ENCODE data around the gene PANK2. TPM values are rescaled to one million over a fixed set of nuclear protein-coding genes. Genes with fewer than 3 reads are reported as not detected.

PANK2 gene
- polyA plus RNA-seq, 1 of the 3 experiments (the other 2 are of a cell fraction), result 17.7 TPM

DNA sequence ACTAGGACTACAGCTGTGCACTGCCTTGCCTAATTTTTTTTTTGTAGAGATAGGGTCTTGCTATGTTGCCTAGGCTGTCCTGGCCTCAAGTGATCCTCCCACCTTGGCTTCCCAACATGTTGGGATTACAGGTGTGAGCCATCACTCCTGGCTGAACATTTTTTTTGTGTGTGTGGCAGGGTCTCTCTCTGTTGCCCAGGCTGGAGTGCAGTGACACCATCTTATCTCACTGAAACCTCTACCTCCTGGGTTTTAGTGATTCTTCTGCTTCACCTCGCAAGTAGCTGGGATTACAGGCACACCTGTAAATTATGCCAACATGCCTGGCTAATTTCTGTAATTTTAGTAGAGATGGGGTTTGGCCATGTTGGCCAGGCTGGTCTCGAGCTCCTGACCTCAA is 25.3 kb downstream of the PANK2 start:
- no peak overlapping the region for H3K4me3 ChIP-seq (ENCODE audit: low read depth in 2 of 2, low read length in 1 of 2)
- H3K4me1 ChIP-seq (ENCODE audit: control insufficient read depth in 1 of 2, insufficient read depth in 2 of 2, low read depth in 1 of 2, low read length in 1 of 2), result no peaks in the 10 kb centered on the region
- no peak for DNase-seq
- H3K9ac ChIP-seq, result no peak overlapping the region
- H3F3A ChIP-seq (replicated peaks; ENCODE audit: insufficient read depth), result peaks cover 15% of the 10 kb centered on the region
- no peaks in the 10 kb centered on the region for H3K9me2 ChIP-seq
- CTCF ChIA-PET, result no interaction called here
- H3K27ac ChIP-seq (ENCODE audit: low read depth in 2 of 2, low read length in 1 of 2), result no peak overlapping the region
- H2AFZ ChIP-seq (ENCODE audit: low read depth), result no peak overlapping the region
- POLR2A ChIA-PET, result no interaction called here
- peaks cover 97% of the 10 kb centered on the region for H3K79me2 ChIP-seq (ENCODE audit: insufficient read depth)
- 100% methylated on average over 1 of the region's 2 CpGs for WGBS (ENCODE audit: low lambda C conversion rate)
- H3K9me3 ChIP-seq, result no peaks in the 10 kb centered on the region
- H3K27me3 ChIP-seq (ENCODE audit: insufficient read depth), result no peaks in the 10 kb centered on the region
- peaks cover 71 to 82% of the 10 kb centered on the region in 2 experiments for H3K36me3 ChIP-seq (replicated peaks in 1 of 2; ENCODE audit: control insufficient read depth in 1 of 2, insufficient read depth in 2 of 2, low read length in 1 of 2)
- peaks cover 93% of the 10 kb centered on the region for H4K20me1 ChIP-seq (ENCODE audit: insufficient read depth)
- no peak overlapping the region for H3K4me2 ChIP-seq
- no peak for TF ChIP-seq POLR2AphosphoS5 (IDR thresholded peaks at IDR 0.05; ENCODE audit: low read depth, low read length)
- no peak for TF ChIP-seq YY1 (IDR thresholded peaks at IDR 0.05; ENCODE audit: low read depth)
- TF ChIP-seq FOSL2 (IDR thresholded peaks at IDR 0.05; ENCODE audit: borderline replicate concordance, low read depth), result no peak
- TF ChIP-seq, protein P1, sequence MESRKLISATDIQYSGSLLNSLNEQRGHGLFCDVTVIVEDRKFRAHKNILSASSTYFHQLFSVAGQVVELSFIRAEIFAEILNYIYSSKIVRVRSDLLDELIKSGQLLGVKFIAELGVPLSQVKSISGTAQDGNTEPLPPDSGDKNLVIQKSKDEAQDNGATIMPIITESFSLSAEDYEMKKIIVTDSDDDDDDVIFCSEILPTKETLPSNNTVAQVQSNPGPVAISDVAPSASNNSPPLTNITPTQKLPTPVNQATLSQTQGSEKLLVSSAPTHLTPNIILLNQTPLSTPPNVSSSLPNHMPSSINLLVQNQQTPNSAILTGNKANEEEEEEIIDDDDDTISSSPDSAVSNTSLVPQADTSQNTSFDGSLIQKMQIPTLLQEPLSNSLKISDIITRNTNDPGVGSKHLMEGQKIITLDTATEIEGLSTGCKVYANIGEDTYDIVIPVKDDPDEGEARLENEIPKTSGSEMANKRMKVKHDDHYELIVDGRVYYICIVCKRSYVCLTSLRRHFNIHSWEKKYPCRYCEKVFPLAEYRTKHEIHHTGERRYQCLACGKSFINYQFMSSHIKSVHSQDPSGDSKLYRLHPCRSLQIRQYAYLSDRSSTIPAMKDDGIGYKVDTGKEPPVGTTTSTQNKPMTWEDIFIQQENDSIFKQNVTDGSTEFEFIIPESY (IDR thresholded peaks at IDR 0.05; ENCODE audit: borderline replicate concordance, low read depth), result no peak
- no peak for TF ChIP-seq GATA2 (CRISPR knock-in tag; IDR thresholded peaks at IDR 0.05)
- no peak for TF ChIP-seq TAF1 (IDR thresholded peaks at IDR 0.05; ENCODE audit: borderline replicate concordance, low read depth, low read length)
- TF ChIP-seq SIN3A (IDR thresholded peaks at IDR 0.05; ENCODE audit: borderline replicate concordance, low read depth, low read length), result no peak
- TF ChIP-seq GABPA (IDR thresholded peaks at IDR 0.05; ENCODE audit: low read depth), result no peak
- no peak for TF ChIP-seq FOXJ3 (CRISPR knock-in tag; IDR thresholded peaks at IDR 0.05)
- no peak for TF ChIP-seq MEF2A (IDR thresholded peaks at IDR 0.05; ENCODE audit: borderline replicate concordance, low read depth)

DNA sequence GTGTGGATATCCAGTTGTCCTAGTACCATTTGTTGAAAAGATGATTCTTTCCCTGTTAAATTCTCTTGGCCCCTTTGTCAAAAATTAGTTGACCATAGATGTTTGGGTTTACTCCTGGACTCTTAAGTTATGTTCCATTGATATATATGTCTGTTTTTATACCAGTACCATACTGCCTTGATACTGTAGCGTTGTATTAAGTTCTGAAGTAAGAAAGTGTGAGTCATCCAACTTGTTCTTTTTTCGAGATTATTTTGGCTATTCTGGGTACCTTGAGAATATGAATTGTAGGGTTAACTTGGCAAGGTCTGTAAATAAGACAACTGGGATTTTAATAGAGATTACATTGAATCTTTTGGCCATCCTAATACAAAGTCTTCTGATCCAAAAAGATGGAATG is 26.5 kb downstream of the PANK2 start:
- no peaks in the 10 kb centered on the region for H3K9me2 ChIP-seq
- H3K27me3 ChIP-seq (ENCODE audit: insufficient read depth), result no peaks in the 10 kb centered on the region
- H3K27ac ChIP-seq (ENCODE audit: low read depth in 2 of 2, low read length in 1 of 2), result no peak overlapping the region
- no peak overlapping the region for H3K9ac ChIP-seq
- no peaks in the 10 kb centered on the region for H3K4me1 ChIP-seq (ENCODE audit: control insufficient read depth in 1 of 2, insufficient read depth in 2 of 2, low read depth in 1 of 2, low read length in 1 of 2)
- H4K20me1 ChIP-seq (ENCODE audit: insufficient read depth), result peaks cover 93% of the 10 kb centered on the region
- ChIA-PET CTCF (no interaction called here), POLR2A (no interaction called here)
- no peak overlapping the region for H2AFZ ChIP-seq (ENCODE audit: low read depth)
- H3K4me2 ChIP-seq, result no peak overlapping the region
- no peak for DNase-seq
- H3K9me3 ChIP-seq, result no peaks in the 10 kb centered on the region
- H3K79me2 ChIP-seq (ENCODE audit: insufficient read depth), result peaks cover 97% of the 10 kb centered on the region
- peaks cover 63 to 82% of the 10 kb centered on the region in 2 experiments for H3K36me3 ChIP-seq (replicated peaks in 1 of 2; ENCODE audit: control insufficient read depth in 1 of 2, insufficient read depth in 2 of 2, low read length in 1 of 2)
- no peak overlapping the region for H3K4me3 ChIP-seq (ENCODE audit: low read depth in 2 of 2, low read length in 1 of 2)
- H3F3A ChIP-seq (replicated peaks; ENCODE audit: insufficient read depth), result peaks cover 12% of the 10 kb centered on the region
- WGBS (ENCODE audit: low lambda C conversion rate), result 62% methylated on average over 2 of the region's 2 CpGs
- TF ChIP-seq RAD21 (IDR thresholded peaks at IDR 0.05; ENCODE audit: low read length), result no peak
- TF ChIP-seq FOXM1 (IDR thresholded peaks at IDR 0.05; ENCODE audit: low read depth), result no peak
- no peak for TF ChIP-seq MXI1 (IDR thresholded peaks at IDR 0.05; ENCODE audit: low read depth, low read length)
- TF ChIP-seq MEF2A (IDR thresholded peaks at IDR 0.05; ENCODE audit: borderline replicate concordance, low read depth), result no peak
- no peak for TF ChIP-seq RFX5 (IDR thresholded peaks at IDR 0.05; ENCODE audit: low read length)
- TF ChIP-seq YY1 (IDR thresholded peaks at IDR 0.05; ENCODE audit: low read depth), result no peak
- TF ChIP-seq, protein P2, sequence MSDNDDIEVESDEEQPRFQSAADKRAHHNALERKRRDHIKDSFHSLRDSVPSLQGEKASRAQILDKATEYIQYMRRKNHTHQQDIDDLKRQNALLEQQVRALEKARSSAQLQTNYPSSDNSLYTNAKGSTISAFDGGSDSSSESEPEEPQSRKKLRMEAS (IDR thresholded peaks at IDR 0.05; ENCODE audit: low read depth), result no peak
- no peak for TF ChIP-seq JUND (IDR thresholded peaks at IDR 0.05)
- no peak for TF ChIP-seq SIN3A (IDR thresholded peaks at IDR 0.05; ENCODE audit: borderline replicate concordance, low read depth, low read length)
- no peak for TF ChIP-seq GABPA (IDR thresholded peaks at IDR 0.05; ENCODE audit: low read depth)
- TF ChIP-seq NRF1 (IDR thresholded peaks at IDR 0.05; ENCODE audit: low read depth, low read length), result no peak
- TF ChIP-seq ELF1 (IDR thresholded peaks at IDR 0.05), result no peak
- no peak for TF ChIP-seq RXRA (IDR thresholded peaks at IDR 0.05; ENCODE audit: borderline replicate concordance, low read depth)
- no peak for TF ChIP-seq TAF1 (IDR thresholded peaks at IDR 0.05; ENCODE audit: borderline replicate concordance, low read depth, low read length)
- no peak for TF ChIP-seq TCF12 (IDR thresholded peaks at IDR 0.05)
- TF ChIP-seq, protein P3, sequence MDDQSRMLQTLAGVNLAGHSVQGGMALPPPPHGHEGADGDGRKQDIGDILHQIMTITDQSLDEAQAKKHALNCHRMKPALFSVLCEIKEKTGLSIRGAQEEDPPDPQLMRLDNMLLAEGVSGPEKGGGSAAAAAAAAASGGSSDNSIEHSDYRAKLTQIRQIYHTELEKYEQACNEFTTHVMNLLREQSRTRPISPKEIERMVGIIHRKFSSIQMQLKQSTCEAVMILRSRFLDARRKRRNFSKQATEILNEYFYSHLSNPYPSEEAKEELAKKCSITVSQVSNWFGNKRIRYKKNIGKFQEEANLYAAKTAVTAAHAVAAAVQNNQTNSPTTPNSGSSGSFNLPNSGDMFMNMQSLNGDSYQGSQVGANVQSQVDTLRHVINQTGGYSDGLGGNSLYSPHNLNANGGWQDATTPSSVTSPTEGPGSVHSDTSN (IDR thresholded peaks at IDR 0.05), result no peak
- no peak for TF ChIP-seq FOXJ3 (CRISPR knock-in tag; IDR thresholded peaks at IDR 0.05)
- no peak for TF ChIP-seq FOSL2 (IDR thresholded peaks at IDR 0.05; ENCODE audit: borderline replicate concordance, low read depth)
